ENCODE measurements around the gene MOB3A.

- TF ChIP-seq, protein P1, sequence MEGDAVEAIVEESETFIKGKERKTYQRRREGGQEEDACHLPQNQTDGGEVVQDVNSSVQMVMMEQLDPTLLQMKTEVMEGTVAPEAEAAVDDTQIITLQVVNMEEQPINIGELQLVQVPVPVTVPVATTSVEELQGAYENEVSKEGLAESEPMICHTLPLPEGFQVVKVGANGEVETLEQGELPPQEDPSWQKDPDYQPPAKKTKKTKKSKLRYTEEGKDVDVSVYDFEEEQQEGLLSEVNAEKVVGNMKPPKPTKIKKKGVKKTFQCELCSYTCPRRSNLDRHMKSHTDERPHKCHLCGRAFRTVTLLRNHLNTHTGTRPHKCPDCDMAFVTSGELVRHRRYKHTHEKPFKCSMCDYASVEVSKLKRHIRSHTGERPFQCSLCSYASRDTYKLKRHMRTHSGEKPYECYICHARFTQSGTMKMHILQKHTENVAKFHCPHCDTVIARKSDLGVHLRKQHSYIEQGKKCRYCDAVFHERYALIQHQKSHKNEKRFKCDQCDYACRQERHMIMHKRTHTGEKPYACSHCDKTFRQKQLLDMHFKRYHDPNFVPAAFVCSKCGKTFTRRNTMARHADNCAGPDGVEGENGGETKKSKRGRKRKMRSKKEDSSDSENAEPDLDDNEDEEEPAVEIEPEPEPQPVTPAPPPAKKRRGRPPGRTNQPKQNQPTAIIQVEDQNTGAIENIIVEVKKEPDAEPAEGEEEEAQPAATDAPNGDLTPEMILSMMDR (IDR thresholded peaks at IDR 0.05): no peak
- no peak for TF ChIP-seq POLR2A (IDR thresholded peaks at IDR 0.05)
Observed at GRCh38 chr19:2142173-2142829, 46.2 kb upstream of the MOB3A start.
